HCT116 (cell line): Measurements from ENCODE around the gene KSR1.

Source experiments
- CEBPB ChIP-seq: IDR thresholded peaks from 2 replicates; pipeline ENCODE4 v1.6.1; 2012; ENCODE audit warnings: low read depth
- POLR2A ChIP-seq: IDR thresholded peaks from 2 replicates; pipeline ENCODE4 v1.7.0; 2011; ENCODE audit warnings: borderline replicate concordance; ENCODE audit not compliant: insufficient read depth, insufficient read length; ENCODE audit errors: extremely low read depth
- SIN3A ChIP-seq: IDR thresholded peaks from 2 replicates; pipeline ENCODE4 v1.6.1; 2012; ENCODE audit warnings: low read depth
- SP1 ChIP-seq: IDR thresholded peaks from 2 replicates; pipeline ENCODE4 v1.6.1; 2012; ENCODE audit warnings: low read depth
- TCF7L2 ChIP-seq: IDR thresholded peaks from 2 replicates; pipeline ENCODE4 v1.7.0; 2011; ENCODE audit warnings: borderline replicate concordance, inconsistent platforms; ENCODE audit not compliant: insufficient read depth, insufficient read length; ENCODE audit errors: extremely low read depth
- TF ChIP-seq, protein P1 (sequence below): IDR thresholded peaks from 2 replicates; pipeline ENCODE4 v1.6.1; 2012
- TF ChIP-seq, protein P2 (sequence below), 3 experiments: fragments of 200-600 bp in 1 of 3; sonication (generic) in 1 of 3; IDR thresholded peaks in 2 of 3; conservative IDR thresholded peaks in 1 of 3; 2 replicates each; pipeline ENCODE4 v1.5.1; 2012 to 2017; ENCODE audit warnings: low read depth in 2 of 3, low read length in 2 of 3, antibody characterized with exemption in 1 of 3, borderline replicate concordance in 1 of 3, control low read depth in 1 of 3, mild to moderate bottlenecking in 1 of 3, mixed read lengths in 1 of 3, mixed run types in 1 of 3, moderate library complexity in 1 of 3; ENCODE audit not compliant: insufficient read depth in 1 of 3
- TF ChIP-seq, protein P3 (sequence below): IDR thresholded peaks from 2 replicates; pipeline ENCODE4 v1.6.1; 2012
- TF ChIP-seq, protein P4 (sequence below): IDR thresholded peaks from 2 replicates; pipeline ENCODE4 v1.6.1; 2012; ENCODE audit warnings: low read depth

DNA sequence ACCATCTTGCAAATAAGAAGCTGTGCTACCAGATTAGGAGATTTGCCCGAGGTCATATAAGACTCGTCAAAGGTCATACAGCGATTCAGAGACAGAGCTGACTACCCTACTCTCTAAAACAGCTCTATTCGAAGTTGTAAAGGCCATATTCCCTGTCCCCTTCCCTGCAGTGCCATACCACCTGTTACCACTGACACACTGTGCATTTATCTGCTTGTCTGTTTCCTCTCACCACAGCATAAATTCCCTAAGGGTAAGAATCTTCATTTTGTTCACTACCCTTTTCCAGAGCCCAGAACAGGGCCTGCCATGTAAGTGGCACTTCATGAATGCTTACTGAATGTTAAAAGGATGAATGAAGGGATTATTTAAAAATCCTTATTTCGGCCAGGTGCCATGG, 3.4 kb upstream of the KSR1 start:
- TF ChIP-seq, protein P1, sequence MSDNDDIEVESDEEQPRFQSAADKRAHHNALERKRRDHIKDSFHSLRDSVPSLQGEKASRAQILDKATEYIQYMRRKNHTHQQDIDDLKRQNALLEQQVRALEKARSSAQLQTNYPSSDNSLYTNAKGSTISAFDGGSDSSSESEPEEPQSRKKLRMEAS: no peak
- TF ChIP-seq, protein P2, sequence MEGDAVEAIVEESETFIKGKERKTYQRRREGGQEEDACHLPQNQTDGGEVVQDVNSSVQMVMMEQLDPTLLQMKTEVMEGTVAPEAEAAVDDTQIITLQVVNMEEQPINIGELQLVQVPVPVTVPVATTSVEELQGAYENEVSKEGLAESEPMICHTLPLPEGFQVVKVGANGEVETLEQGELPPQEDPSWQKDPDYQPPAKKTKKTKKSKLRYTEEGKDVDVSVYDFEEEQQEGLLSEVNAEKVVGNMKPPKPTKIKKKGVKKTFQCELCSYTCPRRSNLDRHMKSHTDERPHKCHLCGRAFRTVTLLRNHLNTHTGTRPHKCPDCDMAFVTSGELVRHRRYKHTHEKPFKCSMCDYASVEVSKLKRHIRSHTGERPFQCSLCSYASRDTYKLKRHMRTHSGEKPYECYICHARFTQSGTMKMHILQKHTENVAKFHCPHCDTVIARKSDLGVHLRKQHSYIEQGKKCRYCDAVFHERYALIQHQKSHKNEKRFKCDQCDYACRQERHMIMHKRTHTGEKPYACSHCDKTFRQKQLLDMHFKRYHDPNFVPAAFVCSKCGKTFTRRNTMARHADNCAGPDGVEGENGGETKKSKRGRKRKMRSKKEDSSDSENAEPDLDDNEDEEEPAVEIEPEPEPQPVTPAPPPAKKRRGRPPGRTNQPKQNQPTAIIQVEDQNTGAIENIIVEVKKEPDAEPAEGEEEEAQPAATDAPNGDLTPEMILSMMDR (IDR thresholded peaks at IDR 0.05 in 2 of 3, conservative IDR thresholded peaks at IDR 0.05 in 1 of 3; ENCODE audit: borderline replicate concordance in 1 of 3, insufficient read depth in 1 of 3, low read depth in 2 of 3, low read length in 2 of 3): no peak
- TF ChIP-seq CEBPB (no peak), SIN3A (no peak), POLR2A (no peak), TCF7L2 (no peak), SP1 (no peak)
- TF ChIP-seq, protein P3, sequence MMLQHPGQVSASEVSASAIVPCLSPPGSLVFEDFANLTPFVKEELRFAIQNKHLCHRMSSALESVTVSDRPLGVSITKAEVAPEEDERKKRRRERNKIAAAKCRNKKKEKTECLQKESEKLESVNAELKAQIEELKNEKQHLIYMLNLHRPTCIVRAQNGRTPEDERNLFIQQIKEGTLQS: no peak
- TF ChIP-seq, protein P4, sequence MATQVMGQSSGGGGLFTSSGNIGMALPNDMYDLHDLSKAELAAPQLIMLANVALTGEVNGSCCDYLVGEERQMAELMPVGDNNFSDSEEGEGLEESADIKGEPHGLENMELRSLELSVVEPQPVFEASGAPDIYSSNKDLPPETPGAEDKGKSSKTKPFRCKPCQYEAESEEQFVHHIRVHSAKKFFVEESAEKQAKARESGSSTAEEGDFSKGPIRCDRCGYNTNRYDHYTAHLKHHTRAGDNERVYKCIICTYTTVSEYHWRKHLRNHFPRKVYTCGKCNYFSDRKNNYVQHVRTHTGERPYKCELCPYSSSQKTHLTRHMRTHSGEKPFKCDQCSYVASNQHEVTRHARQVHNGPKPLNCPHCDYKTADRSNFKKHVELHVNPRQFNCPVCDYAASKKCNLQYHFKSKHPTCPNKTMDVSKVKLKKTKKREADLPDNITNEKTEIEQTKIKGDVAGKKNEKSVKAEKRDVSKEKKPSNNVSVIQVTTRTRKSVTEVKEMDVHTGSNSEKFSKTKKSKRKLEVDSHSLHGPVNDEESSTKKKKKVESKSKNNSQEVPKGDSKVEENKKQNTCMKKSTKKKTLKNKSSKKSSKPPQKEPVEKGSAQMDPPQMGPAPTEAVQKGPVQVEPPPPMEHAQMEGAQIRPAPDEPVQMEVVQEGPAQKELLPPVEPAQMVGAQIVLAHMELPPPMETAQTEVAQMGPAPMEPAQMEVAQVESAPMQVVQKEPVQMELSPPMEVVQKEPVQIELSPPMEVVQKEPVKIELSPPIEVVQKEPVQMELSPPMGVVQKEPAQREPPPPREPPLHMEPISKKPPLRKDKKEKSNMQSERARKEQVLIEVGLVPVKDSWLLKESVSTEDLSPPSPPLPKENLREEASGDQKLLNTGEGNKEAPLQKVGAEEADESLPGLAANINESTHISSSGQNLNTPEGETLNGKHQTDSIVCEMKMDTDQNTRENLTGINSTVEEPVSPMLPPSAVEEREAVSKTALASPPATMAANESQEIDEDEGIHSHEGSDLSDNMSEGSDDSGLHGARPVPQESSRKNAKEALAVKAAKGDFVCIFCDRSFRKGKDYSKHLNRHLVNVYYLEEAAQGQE: no peak
